Sigmoid colon (tissue), 4 donors: ENCODE data around the gene ATP10A.

Source experiments
- CTCF ChIP-seq, 4 experiments: fragments of 450-650 bp in 3 of 4; fragments of 200-600 bp in 1 of 4; IDR thresholded peaks; one replicate each; pipeline ENCODE4 v1.5.1; 2016 to 2019; ENCODE audit warnings: antibody characterized with exemption in 4 of 4, mild to moderate bottlenecking in 3 of 4, moderate library complexity in 2 of 4
- EP300 ChIP-seq, 4 donors: sonication (generic); formaldehyde crosslinking; IDR thresholded peaks; one replicate each; pipeline ENCODE4 v1.6.1; 2017; ENCODE audit warnings: antibody characterized with exemption in 4 of 4
- POLR2AphosphoS5 ChIP-seq, 4 donors: sonication (generic); formaldehyde crosslinking; IDR thresholded peaks; one replicate each; pipeline ENCODE4 v1.6.1; 2017; ENCODE audit warnings: antibody characterized with exemption in 4 of 4

DNA sequence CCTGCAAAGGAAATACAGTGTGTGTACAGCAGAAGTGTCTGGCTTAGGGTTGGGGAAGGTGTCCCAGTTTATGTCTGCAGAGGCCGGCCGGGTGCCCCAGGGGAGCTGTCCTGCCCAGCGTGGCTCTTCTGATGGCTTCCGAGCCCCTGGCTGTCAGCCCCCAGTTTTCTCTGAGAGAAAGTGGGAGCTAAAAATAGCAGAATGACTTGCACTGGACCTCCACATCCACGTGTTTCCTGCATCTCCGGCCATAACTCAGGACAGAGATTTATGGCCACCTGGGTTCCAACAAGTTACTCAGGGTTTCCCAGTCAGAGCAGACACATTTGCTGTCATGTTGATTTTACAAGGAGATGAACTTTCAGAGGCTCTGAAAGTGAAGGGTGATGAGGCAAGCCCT is 192.0 kb downstream of the ATP10A start:
- TF ChIP-seq POLR2AphosphoS5 (IDR thresholded peaks at IDR 0.05) (peak; percentile 40 to 75 (median 62)), CTCF (IDR thresholded peaks at IDR 0.05) (no peak), EP300 (IDR thresholded peaks at IDR 0.05) (peak in 2 of 4 donors; percentile 9 to 48)
